GM18858 (cell line): Measurements from ENCODE around the gene CXCR5.

Experiments
- ATAC-seq: cut with Tn5 transposase; IDR thresholded peaks from one replicate; pipeline ENCODE4 v1.9.1; 2021; ENCODE audit not compliant: unreplicated experiment

The CXCR5 gene

DNA sequence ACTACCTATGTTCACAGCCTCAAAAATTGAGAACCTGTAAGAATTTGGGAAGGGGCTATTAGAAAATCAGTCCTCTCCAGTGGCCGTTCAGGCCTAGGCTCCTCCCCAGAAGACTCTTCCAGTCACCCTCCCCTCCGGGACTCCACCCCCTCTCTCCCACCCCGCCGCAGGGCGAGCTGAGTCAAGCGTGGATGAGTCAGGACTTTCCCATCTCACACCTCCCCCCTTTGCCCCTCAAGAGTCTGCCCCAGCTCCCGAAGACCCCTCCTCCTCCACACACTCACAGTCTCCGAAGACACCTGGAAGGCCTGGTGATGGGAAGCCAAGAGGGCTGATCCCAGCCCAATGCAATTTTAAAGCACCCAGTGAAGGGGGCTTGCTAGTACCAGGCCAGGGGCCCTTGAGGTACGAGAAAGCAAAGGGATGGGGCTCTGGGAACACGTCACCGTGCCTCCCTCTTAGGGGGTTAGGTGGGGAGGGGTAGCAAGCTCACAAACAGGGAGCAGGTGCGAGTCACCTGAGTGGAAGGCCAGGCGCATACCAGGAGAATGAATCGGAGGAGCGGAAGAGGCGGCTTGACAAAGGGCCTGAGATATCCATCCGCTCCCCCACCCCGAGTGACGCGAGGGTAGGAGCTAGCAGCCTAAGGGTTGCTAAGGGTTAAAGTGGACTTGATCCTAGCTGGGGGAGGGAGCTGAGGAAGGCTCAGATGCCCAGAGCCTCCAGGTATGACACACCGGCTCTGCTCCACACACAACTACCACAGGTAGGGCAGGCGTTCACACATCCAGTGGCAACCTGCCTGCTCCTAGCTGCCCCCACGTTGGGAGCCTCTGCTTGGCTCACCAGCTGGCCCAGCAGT lies 28.4 kb downstream of the CXCR5 start:
- no peak for ATAC-seq

DNA sequence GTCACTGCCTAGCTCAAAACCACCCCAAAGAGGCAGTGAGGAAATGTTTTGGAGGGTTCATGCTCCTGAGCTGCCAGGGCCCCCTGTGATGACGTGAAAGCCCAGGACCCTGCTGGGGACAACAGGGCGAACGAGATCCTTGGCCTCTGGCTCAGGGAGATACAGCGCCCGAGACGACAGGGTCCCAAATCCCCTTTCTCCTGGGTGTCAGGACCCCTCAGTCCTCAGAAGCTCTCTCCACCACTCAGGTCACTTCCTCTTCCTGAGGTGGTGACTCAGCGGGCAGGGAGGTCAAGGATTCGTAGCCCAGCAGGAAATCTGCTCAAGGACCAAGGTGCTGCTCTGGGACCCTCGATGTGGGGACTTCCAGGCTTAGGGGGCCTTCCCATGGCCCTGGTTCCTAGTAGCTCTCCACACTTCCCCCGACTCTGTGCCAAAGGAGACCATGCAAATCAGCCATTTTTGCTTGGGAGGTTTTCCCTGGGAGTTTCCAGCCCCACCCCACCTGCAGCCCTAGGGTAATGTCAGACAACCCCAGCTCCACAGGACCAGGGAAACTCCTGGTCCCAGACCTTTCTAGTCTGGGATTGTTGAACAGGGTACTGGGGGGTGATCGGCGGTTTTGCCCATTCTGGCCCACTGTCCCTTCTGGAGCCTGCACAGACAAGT lies 29.2 kb downstream of the CXCR5 start:
- ATAC-seq = no peak

- no peak for ATAC-seq
Measured at GRCh38 chr11:118913411-118914125, 29.9 kb downstream of the CXCR5 start.

DNA sequence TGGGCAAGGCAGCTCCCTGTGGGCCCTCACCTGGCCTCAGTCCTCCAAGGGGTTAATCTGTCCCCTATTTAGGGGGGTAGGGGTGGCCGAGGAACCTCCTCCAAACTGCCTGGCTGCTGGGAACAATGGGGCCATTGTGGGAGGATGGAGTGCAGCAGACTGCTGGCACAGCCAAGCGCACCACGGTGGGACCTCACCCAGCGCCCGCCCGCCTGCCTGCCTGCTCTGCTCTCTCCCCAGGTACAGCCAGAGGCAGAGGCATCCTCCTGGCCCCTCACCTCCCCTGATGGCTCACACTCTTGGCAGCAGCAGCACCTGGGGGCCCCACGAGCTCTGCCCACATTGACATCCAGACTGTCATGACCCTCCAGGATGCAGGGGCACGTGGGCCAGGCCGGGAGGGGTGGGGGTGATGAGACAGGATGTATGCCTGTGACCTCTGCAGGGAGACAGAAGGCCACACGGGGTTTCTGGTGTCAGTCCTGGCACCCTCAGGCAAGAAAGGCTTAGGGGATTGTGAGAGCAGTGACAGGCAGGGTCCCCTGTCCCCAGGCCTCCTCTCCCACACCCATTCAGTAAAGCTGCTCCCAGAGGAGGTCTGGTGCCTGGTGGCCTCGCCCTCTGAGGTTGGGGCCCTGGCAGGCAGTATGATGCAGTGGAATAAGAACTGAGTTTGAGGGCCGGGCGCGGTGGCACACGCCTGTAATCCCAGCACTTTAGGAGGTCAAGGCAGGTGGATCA lies 30.7 kb downstream of the CXCR5 start:
- ATAC-seq = no peak

GRCh38 chr11:118914987-118915386 lies 31.3 kb downstream of the CXCR5 start:
- ATAC-seq = no peak

GRCh38 chr11:118915396-118915795 lies 31.7 kb downstream of the CXCR5 start:
- no peak for ATAC-seq

DNA sequence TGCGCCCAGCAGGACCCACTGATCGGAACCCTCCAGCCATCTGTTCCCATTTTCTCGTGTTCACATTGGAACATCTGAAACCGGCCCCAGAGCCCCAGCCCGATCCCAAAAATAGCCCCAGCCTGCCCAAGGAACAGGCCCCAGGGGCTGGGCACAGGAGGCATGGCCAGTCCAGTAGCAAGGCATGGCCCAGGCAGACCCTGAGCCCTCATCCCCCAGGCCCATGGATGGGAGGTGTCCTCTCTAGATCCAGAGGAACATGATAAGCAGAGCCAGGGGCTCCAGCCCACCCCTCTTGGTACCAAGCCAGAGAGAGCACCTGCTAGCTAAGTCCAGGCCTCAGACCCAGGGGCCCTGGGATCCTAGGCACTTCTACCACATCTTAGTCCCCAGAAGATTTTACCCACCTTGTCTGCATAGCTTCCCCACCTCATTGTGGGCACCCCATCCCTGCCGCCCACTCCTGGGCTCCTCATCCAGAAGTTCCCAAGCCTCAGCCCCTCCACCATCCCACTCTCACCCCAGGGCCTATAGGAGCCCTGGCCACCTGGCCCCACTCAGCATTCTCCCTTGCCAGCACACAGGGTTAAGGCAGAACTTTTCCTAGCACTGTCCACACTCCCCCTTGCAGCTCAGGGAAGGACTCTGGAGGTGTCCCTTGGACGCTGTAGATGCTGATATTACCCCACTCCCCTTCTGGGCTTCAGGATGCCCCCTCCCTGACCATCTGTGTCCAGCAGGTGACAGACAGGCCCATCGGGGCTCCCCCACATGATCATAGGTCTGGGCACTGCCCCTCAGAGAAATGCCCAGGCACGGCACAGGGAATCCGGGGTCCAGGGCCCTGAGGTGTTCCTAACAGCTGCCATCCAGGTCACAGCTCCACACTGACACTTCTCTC lies 32.5 kb downstream of the CXCR5 start:
- ATAC-seq = no peak

DNA sequence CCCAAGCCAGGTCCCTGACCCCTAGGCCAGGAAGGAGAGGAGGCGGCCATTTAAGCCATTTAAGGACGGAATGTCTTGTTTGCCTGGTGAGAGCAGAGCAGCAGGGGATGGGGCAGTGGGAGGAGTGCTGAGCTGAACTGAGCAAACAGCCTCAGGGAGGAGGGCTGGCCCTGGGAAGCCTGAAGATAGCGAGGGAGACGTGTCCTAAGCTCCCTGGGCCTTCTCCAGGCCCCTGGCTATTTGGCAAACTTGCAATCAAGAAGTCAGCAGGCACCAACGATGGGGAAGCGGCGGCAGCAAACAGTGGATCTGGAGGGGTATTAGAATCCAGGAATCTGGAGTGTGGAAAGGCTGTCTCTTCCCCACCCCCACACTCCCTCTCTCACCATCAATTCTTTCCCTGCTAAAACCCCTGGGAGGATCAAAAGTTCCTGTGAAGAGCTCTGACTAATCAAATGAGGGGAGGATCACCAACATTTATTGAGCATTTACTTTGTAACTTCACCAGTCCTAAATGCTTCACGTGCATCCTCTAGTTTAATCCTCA lies 33.2 kb downstream of the CXCR5 start:
- ATAC-seq = no peak

DNA sequence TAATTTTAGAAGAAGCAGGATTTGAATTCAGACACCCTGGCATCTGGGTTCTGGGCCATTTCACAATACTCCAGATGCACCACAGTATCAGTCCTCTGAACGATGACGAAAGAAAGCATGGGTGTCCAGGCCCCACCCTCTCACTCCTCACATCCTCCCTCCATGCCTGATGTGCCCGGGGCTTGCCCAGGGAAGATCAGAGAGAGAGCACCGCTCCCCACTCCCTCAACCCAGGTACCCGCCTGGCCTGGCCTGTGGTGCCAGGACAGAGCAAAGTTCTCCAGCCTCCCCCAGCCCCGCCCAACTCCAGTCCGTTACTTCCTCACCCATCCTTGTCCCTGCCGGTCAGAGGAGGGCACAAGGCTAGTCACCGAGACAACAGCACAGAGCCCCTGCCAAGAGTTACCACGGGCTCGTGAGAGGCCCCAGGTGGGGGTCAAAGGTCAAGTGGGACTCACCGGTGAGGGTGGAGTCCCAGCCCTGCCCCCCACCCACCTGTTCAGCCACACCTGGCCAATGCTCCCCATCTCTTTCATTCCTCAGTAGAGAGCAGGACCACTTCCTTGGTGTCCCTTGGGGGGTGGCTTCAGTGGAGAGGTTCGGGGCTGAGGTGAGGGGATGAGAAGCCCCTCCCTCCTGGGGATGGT lies 33.9 kb downstream of the CXCR5 start:
- ATAC-seq = no peak

DNA sequence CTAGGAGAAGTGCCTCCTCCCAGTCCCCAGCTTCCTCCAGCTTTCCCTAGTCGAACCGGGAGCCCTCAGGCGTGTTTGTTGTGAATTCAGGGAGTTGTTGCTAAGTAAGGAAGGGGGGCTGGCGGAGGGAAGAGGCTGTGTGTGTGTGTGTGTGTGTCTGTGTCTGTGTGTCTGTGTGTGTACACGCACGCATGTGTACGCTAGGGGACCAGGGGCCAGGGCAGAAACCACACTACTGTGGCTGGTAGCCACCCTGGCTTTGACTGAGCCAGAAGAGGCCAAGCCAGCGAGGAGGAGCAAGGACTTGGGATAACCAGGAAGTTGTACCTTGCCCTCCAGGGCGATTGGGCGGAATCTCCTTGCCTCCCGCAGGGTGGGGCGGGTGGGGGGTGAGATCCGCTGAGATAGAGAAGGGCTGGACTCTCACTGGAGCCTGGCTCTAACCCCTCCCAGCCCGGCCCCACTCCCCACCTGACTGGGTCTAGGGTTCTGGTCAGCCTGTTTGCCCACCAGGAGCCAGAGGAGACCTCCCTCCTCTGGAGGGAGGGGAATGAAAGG lies 34.5 kb downstream of the CXCR5 start:
- no peak for ATAC-seq

DNA sequence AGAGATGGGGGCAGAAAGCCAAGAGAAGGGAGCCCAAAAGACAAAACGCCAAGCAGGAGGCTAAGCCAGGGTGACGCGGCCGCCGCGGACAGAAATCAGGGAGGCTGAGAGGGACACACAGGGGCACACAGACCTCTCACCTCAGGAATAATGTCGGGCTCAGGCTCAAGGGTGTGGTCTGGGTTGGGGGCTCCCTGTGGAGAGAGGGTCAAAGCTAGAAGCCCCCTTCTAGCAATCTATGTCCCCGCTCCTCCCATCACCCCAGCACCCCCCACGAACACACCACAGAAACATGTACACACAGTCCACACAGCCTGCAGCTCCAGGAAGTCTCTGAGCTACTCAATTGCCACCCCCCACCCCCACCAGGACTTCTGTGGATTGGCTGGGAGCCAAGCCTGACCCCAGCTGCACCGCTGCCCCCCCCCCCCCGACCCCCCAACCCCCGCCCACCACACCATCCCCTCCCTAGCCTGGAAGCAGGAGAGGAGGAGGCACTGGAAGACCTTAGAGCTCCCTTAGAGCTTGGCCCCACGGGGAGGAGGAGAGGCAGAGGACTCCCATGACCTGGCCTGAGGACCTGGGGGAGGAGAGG lies 35.1 kb downstream of the CXCR5 start:
- ATAC-seq = no peak

DNA sequence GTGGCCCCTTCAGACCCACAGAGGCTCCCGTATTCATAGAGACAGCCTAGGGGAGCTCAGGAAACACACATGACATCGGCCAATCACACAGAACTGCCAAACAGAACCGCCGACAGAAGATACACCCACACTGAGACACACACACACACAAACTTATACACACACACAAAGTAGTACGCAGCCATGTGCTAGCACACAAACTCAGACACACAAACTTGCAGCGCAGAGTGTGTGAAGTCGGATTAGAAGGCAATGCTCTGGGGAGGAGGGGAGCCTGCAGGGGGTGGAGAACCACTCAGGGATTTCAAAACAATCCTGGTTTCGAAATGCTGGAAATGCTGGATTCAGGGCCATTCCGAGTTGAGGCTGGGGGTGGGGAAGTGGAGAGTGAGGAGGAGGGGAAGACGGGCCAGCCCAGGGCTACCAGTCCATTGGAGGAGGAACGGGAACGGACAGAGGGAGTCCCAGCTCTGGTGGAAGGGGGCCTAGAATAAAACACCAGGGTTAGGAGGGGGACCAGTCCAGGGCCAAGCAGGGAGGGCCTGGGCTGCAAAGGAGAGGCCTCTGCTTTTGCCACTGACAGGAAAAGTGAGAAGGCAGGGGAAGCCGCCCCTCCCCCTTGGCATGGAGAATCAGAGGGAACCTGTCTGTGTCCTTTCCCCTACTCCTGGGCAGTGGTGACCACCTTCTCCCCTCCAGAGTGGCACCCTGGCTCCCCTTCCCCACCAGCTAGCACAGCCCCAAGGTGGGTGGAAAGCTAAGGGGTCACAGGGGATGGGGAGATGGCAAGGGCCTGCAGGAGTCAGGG lies 37.6 kb downstream of the CXCR5 start:
- no peak for ATAC-seq

DNA sequence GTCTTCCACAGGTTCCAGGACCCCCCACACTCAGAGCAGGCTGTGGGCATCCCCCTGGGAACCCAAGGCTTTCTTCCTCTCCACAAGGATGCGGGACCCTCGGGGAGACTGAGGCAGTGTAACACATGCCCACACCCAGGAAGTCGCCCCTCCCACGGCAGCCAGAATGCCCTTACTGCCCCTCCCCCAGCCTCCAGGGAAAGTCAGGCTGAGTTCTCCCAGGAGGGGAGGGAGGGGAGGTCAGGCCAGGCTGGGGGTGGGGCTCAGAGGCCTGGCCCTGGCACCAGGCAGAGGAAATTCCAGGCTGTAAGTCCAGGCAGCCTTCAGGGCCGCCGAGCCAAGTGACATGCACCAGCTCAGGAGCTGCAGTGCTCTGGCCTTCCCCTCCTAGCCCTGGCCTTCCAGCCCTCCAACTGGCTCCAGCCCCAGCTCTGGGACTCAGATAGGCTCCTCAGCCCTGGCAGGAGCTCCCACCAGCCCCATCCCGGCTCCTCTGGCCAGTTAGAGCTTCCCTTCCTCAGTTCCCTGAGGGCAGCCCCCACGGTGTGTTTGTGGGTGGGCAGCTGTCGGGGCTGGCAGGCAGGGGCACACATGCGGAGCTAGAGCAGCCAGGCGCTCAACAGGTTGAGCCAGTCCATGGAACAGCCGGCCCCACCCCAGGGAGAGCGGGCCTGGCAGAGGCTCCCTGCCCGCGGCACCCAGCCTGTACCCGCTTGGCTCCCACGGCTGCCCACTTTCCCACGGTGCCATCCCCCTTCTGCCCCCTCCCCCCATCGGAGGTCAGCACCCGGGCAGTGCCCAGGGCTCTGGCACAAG lies 38.4 kb downstream of the CXCR5 start:
- ATAC-seq = no peak

DNA sequence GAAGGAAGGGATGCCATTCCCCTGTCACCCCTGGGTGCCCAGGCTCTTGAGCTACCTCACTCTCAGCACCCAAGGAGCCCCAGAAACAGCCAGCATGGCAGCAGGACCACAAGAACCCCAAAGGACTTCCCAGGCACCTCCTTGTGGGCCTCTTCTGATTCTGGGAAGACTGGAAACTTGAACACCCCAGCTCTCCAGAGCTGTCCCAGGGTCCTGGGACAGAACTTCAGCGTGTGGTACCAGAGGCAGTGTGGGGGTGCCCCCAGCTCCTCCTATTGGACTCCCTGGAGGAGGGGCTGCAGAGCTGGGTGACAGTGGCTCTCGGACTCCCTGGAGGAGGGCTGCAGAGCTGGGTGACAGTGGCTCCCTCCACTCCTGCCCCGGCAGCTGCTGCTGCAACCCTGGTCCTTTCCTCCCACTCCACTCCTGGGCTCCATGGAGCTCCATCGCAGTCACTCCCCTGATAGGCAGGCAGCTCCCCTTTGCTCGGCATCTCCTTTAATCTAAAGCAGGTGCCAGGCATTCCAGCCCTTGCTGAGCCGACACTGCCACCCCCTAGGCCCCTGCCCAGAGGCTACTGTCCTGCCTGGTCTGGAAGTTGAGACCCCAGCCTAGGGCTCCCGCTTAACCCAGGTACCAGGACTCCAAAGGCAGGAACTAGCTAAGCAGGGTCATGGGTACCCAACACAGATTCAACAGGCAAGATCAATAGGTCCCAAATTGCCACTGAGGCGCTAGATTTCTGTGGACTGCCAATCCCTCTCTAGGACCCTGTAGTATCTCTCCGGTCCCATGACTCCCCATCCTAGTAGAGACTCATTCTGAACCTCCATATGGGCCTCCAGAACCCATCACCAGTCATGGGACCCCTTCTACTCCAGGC lies 39.3 kb downstream of the CXCR5 start:
- no peak for ATAC-seq

DNA sequence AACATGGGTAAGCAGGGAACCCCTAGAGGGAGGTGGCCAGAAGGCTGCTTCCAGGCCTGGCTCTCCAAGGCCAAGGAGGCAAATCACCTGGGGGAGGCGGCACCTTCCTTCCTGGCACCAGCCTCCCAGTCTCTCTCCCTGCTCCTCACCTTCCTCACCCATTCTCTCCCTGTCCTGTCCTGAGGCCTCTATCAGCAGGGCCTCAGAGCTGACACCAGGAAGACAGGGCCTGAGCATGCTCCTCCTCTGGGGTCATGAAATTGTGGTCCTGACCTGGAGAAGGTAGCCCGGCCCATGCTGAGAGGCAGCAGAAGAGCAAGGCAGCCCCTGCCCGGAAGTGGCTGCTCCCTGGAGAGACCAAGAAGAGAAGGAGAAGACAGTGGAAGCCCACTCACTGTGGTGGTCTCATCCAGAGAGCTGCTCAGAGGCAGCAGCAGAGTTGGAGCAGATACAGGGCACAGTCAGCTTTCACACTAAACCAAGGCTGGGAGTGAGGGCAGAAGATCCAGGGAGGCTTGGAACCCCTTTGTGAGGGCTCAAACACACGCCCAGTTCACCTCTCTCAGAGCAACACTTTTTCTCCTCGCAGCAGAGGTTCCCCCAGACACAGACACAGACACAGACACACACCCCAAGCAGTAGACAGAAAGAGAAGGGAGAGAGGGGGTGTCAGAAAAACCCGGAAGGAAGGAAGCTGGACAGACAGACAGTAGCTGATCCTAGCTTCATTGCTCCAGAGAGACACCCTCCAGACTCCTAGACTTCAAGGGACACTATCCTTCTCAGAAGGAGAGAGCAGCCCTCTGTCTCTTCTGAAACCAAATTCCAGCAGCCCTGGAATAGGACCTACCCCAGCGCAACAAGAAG lies 40.3 kb downstream of the CXCR5 start:
- no peak for ATAC-seq
